CMK (cell line): ENCODE data around the gene DXO.

Experiments
- DNase-seq: peaks from one replicate; pipeline ENCODE4 v3.0.0-alpha.2; 2010; ENCODE audit warnings: low read depth

Gene DXO

DNA sequence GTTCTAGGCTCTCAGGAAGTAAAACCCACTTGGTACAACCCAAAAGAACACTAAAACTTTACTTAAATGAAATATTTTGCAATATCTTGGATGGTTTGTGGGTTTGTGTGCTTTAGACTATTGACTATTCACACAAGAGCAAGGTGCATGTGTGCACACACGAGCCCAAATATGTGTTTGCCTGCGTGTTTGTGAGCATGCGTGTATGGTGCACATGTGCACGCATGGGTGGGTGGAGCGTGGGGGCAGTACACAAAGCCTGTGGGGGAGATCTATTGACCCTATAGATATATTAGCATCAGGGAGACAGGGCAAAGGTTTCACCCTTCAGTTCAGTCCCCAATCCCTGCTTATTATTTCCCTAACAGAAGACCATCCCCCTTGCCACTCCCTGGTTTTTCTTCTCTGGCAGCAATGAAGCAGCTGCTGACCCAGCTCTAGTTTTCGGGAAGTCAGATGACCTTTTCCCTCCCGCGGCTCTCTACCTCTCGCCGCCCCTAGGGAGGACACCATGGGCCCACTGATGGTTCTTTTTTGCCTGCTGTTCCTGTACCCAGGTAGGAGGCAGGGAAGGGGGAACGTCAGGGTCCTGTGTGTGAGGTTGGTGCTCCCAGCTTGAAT lies 44.6 kb downstream of the DXO start, which contains the start of gene C2:
TSS of gene C2 (plus strand) at position 476 of the 621 bp plus-strand sequence. CDS start at position 512, 36 bp downstream.
- no peak for DNase-seq

DNA sequence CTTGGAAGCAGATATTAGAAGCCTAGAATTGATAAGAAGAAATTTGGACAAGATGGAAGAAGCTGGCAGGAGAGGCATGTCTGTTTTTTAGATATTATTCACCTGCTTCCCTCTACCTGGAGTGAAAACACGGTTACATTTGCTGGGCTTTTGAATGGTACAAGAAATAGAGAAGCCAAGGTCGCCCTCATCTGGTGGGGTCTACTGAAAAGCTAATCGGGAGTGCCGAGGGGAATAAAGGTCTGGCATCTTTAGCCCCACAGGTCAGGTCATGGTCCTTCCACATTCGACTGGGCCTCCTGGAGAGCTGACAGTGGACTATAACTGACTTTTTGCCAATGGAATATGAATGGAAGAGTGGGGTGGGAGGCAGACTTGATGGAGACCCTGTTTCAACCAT lies 49.0 kb downstream of the DXO start:
- no peak for DNase-seq

DNA sequence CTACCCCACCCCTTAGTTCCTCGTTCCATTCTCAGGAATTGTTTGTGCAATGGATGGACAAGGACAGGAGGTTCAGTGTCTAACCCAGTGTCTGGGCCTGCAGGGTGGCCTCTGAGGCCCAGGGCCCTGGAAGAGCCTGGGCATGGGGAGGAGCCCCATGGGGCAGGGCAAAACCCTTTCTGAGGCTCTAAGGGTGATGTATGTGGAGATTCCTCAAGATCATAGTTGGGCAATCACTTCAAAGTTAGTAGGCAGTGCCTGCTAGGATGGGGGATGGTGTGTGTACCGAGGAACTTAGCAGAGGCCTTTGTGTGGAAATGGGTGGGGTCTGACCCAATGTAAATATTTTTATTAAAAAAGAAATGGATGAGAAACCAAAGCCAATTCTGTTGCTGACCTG lies 51.1 kb downstream of the DXO start:
- DNase-seq = no peak
